Sigmoid colon (tissue), 4 donors: ENCODE data around the gene SYNGAP1.

Experiments used
- POLR2AphosphoS5 ChIP-seq, 4 donors: sonication (generic); formaldehyde crosslinking; IDR thresholded peaks; one replicate each; pipeline ENCODE4 v1.6.1; 2017; ENCODE audit warnings: antibody characterized with exemption in 4 of 4
- TF ChIP-seq, protein P1 (sequence below), 4 experiments: fragments of 450-650 bp in 3 of 4; fragments of 200-600 bp in 1 of 4; IDR thresholded peaks; one replicate each; pipeline ENCODE4 v1.5.1; 2016 to 2019; ENCODE audit warnings: antibody characterized with exemption in 4 of 4, mild to moderate bottlenecking in 3 of 4, moderate library complexity in 2 of 4

DNA sequence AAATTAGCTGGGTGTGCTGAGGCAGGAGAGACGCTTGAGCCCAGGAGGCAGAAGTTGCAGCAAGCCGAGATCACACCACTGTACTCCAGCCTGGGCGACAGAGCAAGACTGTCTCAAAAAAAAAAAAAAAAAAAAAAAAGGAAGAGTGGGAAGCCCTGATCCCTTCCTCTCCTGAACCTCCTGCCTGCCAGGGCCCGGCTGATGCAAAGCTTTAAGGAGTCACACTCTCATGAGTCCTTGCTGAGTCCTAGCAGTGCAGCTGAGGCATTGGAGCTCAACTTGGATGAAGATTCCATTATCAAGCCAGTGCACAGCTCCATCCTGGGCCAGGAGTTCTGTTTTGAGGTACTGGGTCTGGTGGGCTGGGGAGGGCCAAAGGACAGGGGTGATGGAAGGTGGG lies 15.1 kb downstream of the SYNGAP1 start:
- TF ChIP-seq, protein P1, sequence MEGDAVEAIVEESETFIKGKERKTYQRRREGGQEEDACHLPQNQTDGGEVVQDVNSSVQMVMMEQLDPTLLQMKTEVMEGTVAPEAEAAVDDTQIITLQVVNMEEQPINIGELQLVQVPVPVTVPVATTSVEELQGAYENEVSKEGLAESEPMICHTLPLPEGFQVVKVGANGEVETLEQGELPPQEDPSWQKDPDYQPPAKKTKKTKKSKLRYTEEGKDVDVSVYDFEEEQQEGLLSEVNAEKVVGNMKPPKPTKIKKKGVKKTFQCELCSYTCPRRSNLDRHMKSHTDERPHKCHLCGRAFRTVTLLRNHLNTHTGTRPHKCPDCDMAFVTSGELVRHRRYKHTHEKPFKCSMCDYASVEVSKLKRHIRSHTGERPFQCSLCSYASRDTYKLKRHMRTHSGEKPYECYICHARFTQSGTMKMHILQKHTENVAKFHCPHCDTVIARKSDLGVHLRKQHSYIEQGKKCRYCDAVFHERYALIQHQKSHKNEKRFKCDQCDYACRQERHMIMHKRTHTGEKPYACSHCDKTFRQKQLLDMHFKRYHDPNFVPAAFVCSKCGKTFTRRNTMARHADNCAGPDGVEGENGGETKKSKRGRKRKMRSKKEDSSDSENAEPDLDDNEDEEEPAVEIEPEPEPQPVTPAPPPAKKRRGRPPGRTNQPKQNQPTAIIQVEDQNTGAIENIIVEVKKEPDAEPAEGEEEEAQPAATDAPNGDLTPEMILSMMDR (IDR thresholded peaks at IDR 0.05), result no peak
- TF ChIP-seq POLR2AphosphoS5 (IDR thresholded peaks at IDR 0.05), result no peak
